HG02973 (cell line): ENCODE results near the gene RNF168.
"Not testable (repeated sequence)": the region's sequence is repeated elsewhere in the genome, so short reads cannot be mapped to it uniquely, and the experiment has no call there.

Experiments used
- ATAC-seq: cut with Tn5 transposase; IDR thresholded peaks from one replicate; pipeline ENCODE4 v1.9.1; 2021; ENCODE audit warnings: moderate library complexity; ENCODE audit not compliant: unreplicated experiment

Gene RNF168

GRCh38 chr3:196470182-196470581, 33.4 kb downstream of the RNF168 start:
- not testable (repeated sequence) for ATAC-seq

DNA sequence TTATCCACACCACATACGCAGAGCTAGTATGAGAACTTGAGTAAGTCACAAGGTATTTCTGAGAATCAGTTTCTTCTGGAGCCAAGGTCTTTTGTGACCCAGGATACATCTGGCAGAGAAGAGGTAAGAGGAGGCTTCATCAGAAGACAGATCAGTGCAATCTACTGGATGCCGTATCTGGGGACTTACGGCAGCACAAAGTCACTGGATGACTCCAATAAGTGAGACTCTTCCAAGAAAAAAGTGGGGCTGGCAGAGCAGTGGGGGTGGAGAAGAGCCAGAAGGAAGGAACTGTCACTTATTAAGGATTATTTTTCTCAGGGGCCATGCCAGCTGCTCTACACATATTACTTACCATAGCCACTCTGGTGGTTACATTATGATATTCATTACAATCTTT, 39.8 kb downstream of the RNF168 start:
- no peak for ATAC-seq

GRCh38 chr3:196463478-196463756, 40.2 kb downstream of the RNF168 start:
- ATAC-seq = no peak

- ATAC-seq = not testable (repeated sequence)
These were observed 40.7 kb downstream of the RNF168 start for GRCh38 chr3:196462680-196463477.

DNA sequence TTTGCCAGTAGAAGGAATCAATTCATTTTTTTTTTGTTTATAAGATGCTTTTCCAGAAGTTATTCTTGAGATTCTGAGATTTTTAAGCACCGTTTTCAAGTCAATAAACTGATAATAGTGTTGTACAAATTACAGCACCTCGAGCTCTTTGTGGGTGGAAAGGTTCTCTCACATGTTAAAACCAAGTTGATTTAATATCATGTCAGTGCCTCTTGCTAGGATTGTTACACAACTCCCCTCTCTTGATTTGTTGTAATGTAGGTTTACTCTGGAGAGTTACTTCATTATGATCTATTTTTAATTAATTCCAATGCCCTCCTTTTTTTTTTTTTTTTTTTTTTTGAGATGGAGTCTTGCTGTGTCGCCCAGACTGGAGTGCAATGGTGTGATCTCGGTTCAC, 45.5 kb downstream of the RNF168 start:
- no peak for ATAC-seq

DNA sequence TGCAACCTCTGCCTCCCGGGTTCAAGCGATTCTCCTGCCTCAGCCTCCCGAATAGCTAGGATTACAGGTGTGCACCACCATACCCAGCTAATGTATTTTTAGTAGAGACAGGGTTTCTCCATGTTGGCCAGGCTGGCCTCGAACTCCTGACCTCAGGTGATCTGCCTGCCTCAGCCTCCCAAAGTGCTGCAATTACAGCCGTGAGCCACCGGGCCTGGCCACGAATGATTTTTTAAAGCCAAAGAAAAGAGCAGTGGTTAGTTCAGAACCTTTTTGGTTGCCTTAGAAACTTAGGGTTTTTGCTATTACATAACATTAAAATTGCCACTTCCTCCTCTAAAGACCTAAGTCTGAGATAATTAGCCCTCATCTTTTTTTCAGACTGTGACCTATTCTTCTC, 46.1 kb downstream of the RNF168 start:
- ATAC-seq = not testable (repeated sequence)

DNA sequence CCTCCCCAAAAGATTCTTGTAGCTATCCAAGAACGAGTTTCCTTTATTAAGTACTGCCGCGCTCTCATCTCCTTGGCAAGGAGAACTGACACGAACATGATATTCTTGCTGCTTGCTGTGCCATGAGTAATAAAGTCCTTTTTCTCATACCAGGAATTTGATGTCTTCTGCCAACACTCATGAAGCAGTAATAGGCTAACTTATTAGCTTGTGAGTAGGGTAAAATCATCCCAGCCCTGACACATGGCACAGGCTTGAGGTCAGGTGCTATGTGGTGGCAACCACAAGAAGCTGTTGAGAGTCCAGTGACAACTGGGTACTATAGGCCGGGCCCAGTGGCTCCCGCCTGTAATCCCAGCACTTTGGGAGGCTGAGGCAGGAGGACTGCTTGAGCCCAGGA, 48.6 kb downstream of the RNF168 start:
- ATAC-seq = no peak

DNA sequence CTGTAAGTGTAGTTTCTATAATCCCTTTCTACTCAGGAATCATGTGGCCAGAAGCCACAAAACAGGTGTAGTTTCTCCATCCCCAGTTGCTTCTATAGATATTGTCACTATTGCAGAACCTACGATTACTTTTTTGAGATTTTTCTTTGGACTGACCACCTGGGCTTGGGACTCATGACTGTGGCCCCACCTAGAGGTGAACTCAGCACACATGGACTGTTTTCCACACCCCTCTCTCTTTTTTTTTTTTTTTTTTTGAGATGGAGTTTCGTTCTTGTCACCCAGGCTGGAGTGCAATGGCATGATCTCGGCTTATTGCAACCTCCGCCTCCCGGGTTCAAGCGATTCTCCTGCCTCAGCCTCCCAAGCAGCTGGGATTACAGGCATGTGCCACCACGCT, 58.2 kb downstream of the RNF168 start:
- ATAC-seq = not testable (repeated sequence)

GRCh38 chr3:196444500-196444894, 59.1 kb downstream of the RNF168 start:
- ATAC-seq = no peak

DNA sequence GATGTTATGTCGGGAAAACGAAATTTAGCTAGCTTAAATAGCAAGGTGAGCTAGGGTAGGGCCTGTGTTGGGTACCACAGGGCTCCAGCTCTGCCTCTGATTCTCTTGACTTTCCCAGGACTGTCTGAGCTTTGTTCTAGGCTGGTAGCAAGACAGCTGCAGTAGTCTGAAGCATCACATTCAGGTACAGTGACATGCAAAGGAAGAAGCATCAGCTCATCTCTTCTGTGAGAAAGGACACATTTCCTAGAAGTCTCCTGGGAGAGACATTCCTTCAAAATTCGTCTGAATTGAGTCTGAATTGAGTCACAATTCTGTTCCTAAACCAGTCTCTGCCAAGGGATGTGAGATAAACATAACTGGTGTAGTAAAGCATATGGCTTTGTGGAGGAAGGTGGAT, 62.9 kb downstream of the RNF168 start:
- ATAC-seq = peak; percentile 27

DNA sequence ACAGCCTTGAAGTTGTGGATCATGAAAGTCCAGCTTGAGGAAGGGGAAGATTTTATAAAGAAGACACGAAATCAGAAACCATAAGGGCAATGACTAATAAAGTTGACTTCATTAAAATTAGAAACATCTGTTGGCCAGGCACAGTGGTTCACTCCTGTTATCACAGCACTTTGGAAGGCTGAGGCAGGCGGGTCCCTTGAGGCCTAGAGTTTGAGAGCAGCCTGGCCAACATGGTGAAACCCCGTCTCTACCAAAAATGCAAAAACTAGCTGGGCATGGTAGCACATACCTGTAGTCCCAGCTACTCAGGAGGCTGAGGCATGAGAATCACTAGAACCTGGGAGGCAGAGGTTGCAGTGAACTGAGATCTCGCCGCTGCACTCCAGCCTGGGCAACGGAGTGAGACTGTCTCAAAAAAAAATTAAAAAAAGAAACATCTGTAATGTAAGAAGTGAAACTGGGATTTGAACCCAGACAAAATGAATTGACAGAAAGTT, 63.5 kb downstream of the RNF168 start:
- peak; percentile 60 for ATAC-seq

GRCh38 chr3:196432137-196432879, 71.3 kb downstream of the RNF168 start, which contains the start of gene UBXN7:
TSS of gene UBXN7 (minus strand) at chr3:196432427. CDS start at chr3:196432399, 28 bp downstream.
- peak; percentile 81 for ATAC-seq

DNA sequence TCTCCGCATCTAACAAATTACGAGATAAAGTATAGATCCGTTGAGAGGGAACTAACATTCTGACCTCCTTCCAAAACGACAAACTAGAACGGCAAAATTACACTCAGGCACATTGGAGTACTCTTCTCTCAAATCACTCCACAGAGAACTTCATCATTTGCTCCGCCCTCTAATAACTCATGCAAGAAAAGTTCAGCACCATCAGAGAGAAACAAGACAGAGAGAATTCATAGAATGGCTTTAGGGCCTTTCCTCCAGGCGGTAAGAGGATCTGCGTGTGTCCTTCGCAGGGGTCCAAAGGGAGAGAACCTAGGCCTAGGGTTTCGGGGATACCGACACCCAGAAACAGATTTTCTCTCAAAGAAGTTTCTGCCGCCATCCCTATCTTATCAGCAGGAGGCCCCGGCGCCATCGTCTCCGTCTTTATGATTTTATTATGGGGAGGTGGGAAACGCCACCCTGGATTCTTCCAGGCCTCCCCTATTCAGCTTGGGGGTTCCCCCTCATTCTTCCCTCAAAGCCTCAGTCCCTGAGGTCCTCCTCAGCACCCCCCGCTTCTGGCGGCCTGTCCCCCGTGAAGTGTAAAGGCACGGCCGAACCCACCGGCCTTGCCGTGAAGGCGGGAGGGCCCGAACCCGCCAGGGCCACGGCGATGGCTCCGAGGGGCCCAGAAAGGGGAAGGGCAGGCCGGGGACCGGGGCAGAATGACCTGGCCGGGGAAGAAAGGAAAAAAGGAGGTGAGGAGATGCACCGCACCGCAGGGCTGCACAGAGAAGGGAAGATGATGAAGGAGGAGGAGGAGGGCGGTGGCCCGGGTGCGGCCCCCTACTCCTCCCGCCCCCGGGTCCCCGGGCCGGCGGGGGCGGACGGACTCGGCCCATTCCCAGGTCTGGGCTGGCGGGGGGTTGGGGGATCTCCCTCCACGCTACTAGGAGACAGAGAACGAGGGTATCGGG, 72.1 kb downstream of the RNF168 start:
- peak; percentile 35 for ATAC-seq

DNA sequence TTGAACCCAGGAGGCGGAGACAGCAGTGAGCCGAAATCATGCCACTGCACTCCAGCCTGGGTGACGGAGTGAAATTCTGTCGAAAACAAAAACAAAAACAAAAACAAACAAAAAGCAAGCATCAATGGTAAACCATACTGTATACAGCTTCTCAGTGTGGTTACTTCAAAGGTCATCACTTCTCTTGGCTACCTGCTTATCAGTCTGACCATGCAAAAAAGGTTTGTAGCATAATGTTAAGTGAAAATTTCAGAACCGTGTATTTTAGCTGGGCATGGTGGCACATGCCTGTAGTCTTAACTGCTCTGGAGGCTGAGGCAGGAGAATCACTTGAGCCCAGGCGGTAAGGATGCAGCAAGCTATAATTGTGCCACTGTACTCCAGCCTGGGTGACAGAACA, 75.5 kb downstream of the RNF168 start:
- no peak for ATAC-seq

- ATAC-seq = not testable (repeated sequence)
These were observed 79.1 kb downstream of the RNF168 start for GRCh38 chr3:196424421-196424820.

- ATAC-seq = no peak
These were observed 80.4 kb downstream of the RNF168 start for GRCh38 chr3:196423044-196423781.

GRCh38 chr3:196421668-196422067, 81.9 kb downstream of the RNF168 start:
- ATAC-seq = not testable (repeated sequence)

DNA sequence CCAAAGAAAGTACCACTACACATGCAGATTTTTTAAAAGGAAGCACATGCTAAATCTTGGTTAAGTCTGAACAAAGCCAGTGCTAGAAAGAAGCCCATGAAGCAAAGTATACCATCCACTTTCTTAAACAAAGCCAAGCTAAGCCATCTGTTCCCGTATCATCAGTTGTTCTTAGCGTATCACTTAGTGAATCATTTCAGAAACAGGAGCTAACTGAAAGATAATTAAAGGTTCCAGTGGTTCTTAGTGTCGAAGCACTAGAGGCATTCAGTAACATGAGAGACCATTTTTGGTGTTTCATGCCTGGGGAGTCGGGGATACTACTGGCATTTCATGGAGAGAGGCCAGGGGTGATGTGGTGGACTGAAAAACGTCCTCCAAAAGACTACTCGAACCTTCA, 84.2 kb downstream of the RNF168 start:
- no peak for ATAC-seq
